ENCODE measurements around the gene MTMR1. TPM values are rescaled to one million over a fixed set of nuclear protein-coding genes. Genes with fewer than 3 reads are reported as not detected.

The MTMR1 gene
- 10 to 100 TPM; 39.8 to 41.4 TPM for total RNA-seq

DNA sequence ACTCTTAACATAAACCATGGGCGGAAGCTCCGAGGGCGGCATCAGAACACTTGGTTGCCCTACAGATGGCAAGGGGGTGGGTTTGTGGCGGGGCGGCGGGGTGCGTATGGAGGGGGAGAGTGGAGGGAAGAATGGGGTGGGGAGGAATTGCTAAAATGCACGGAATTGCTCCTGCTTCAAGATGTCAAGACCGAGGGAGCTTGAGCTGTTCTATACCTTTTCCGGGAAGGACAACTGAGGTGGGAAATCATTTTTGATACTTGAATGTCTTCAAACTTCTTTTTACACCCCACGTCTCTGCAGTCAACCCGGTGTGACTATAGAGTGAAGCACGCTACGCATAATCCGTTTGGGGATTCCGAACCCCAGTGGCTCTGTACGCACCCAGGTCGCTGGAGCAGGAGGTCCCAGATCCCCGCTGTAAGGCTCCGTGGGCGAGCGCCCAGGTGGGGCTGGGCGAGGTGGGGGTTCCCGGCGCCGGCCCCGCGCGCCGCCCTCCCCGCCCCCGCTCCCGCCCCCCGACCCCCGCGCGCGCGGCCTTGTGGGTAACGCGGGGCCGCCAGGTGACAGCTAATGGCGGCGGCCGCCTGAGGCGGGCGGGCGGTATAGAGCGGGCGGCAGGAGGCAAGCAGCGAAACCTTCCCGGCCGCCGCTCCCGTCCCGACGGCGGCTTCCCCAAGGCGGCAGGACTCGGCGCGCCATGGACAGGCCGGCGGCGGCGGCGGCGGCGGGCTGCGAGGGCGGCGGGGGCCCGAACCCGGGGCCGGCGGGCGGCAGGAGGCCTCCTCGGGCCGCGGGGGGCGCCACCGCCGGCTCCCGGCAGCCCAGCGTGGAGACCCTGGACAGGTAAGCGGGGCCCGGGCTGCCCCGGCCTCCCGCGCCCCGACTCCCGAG, at the start of gene MTMR1:
Gene MTMR1, plus strand, starts transcription at position 566 of the 894 bp plus-strand sequence. Its CDS starts 135 bp downstream, at position 701.
- Mint-ChIP-seq H3K27me3 (no peaks in the 10 kb centered on the region), H3K4me1 (peaks cover 61% of the 10 kb centered on the region), H3K4me3 (peak within 1 kb of the TSS; percentile 89), H3K36me3 (peaks cover 23% of the 10 kb centered on the region), H3K9me3 (no peaks in the 10 kb centered on the region), H3K27ac (peak within 1 kb of the TSS; percentile 96)
- DNase-seq, result peak; percentile 64

DNA sequence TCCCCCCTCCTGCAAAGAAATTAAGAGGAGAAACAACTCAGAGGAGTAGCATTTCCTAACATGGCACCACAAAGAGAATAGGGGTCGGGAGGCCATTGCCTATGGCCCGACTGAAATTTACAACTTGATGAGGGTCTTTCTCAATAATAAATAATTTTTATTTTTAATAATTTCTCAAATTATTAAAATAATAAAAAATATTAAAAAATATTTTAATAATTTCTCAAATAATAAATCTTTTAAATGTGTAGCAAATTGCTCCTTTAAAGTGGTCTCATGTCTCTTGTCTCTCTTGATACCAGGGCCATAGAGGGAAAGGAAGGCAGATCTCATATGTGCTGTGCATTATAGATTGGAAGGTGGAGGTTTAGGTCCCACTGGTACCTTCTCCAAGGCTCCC, 49.2 kb upstream of the MTMR1 start:
- no peaks in the 10 kb centered on the region for H3K36me3 Mint-ChIP-seq
- H3K4me3 Mint-ChIP-seq, result no peak overlapping the region
- H3K9me3 Mint-ChIP-seq, result no peaks in the 10 kb centered on the region
- DNase-seq, result no peak
- H3K4me1 Mint-ChIP-seq, result no peaks in the 10 kb centered on the region
- H3K27ac Mint-ChIP-seq, result no peak overlapping the region
- H3K27me3 Mint-ChIP-seq, result no peaks in the 10 kb centered on the region

DNA sequence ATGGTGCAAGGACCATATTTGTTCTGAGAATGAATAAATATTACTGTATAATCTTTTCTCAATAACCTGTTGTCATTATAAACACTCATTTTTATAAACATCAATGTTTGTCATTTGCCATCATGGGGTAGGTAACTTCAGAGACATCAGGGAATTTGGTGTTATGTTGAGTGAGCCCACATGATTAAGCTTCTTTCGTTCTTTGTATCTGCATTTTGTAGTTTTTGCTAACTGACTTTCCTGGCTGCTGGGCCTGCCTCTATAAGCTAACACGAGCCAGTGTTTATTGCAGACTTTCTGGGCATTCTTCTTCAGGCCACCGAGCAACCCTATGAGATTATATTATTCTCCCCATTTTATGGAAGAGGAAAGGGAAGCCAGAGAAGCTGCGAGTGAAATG, 48.8 kb upstream of the MTMR1 start:
- Mint-ChIP-seq H3K27me3 (no peaks in the 10 kb centered on the region), H3K4me1 (peaks cover 4% of the 10 kb centered on the region), H3K4me3 (no peak overlapping the region), H3K36me3 (peaks cover 4% of the 10 kb centered on the region), H3K9me3 (no peaks in the 10 kb centered on the region), H3K27ac (no peak overlapping the region)
- no peak for DNase-seq

DNA sequence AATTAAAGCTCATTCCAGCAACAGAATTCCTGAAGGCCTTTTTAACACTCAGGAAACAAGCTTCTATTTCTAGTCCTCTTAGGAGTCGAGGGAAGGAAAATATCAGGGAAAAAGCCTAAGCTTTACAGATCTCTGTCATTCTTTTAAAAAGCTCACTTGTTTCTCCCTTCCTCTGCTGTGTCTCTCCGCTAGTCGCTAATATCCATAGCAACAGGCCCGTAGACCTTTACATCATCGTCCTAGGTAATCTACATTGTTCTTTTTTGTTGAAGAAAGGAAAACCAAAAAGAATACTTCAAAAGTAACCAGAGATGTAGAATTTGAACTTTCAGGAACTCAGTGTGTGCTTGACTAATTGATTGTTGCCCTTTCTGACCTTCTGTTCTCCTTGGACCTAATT, 45.9 kb upstream of the MTMR1 start:
- Mint-ChIP-seq H3K36me3 (peaks cover 12% of the 10 kb centered on the region), H3K27ac (no peak overlapping the region), H3K4me3 (no peak overlapping the region), H3K27me3 (no peaks in the 10 kb centered on the region), H3K4me1 (peaks cover 15% of the 10 kb centered on the region), H3K9me3 (no peaks in the 10 kb centered on the region)
- no peak for DNase-seq

DNA sequence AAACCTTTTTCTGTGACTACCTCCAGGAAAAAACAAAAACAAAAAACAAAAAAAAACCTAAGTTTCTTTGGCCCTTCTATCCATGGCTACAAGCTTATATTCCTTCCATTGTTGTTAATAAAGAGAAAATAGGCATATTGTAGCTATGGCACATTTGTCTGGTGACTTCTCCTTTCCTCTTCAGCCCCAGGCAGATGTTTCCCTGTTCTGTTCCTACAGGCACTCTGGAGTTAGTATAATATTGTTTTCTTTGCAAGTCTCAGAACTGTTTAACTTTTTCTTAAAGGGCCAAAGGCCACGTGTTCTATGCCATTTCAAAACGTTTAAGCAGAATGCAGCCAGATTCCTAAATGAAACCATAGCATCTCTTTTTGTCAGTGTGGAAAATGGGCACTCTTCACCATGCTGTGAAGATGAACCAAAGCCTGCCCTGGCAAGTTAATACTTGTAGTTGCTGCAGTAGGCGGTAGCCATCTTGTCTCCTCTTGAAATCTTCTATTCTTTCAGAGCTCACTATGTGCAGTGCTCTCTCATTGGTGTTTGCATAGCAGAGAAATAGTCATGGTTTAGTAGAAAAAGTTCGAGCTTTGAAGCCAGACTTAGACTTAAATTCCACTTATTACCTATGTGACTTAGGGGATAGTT, 44.8 kb upstream of the MTMR1 start:
- no peak for DNase-seq
- Mint-ChIP-seq H3K4me3 (no peak overlapping the region), H3K9me3 (no peaks in the 10 kb centered on the region), H3K27me3 (no peaks in the 10 kb centered on the region), H3K4me1 (peaks cover 15% of the 10 kb centered on the region), H3K27ac (no peak overlapping the region), H3K36me3 (peaks cover 14% of the 10 kb centered on the region)

DNA sequence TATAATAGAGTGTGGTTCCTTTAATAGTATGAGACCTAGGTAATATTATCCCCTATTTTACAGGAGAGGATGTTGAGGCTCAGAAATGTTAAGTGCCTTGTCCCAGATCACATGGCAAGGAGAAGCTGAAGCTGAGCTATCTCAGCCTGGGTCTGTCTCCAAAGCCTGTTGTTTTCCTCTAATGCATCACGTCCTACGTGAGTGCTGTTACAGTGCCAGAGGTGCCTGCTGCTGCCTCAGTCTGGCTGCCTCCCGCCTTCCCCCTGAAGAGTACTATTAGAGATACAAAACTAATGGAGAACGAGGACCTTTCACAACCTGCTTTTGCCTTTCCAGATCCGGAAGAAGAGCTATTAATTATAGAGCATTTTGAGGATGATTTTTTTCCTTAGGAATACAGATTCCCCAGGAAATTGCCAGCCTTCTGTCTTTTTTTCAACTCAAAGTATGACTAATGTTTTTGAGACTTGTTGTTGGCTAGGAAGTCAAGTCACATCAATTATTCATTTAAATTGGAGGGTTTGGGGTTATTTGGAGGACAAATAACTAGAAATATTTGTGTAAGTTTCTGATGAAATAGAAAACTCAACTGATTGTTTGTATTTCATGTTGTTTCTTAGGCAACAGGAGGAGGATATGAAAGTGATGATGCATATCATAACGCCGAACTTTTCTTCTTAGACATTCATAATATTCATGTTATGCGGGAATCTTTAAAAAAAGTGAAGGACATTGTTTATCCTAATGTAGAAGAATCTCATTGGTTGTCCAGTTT, 43.9 kb upstream of the MTMR1 start:
- no peak for DNase-seq
- Mint-ChIP-seq H3K27ac (peak overlapping the region; percentile 3), H3K4me3 (no peak overlapping the region), H3K27me3 (no peaks in the 10 kb centered on the region), H3K9me3 (no peaks in the 10 kb centered on the region), H3K36me3 (peaks cover 14% of the 10 kb centered on the region), H3K4me1 (peaks cover 15% of the 10 kb centered on the region)

DNA sequence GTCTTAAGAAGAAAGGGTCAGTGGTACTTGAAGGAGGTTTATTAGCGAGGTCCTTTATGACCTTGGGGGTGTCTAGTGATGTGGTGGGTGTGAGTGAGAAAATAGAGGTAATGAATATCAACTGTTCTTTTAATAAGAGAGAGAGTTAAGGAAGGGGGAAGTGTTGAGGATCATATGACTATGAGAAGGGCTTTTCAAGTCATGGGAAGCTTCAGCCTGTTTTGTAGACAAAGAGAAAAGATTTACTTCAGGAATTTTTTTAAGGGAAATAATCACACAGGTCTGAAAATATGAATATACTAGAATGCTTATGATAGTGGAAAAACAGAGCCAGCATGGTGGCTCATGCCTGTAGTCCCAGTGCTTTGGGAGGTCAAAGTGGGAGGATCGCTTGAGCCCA, 41.3 kb upstream of the MTMR1 start:
- Mint-ChIP-seq H3K9me3 (no peaks in the 10 kb centered on the region), H3K27ac (peak overlapping the region; percentile 39), H3K27me3 (no peaks in the 10 kb centered on the region), H3K4me3 (no peak overlapping the region), H3K36me3 (peaks cover 18% of the 10 kb centered on the region), H3K4me1 (peaks cover 15% of the 10 kb centered on the region)
- no peak for DNase-seq

DNA sequence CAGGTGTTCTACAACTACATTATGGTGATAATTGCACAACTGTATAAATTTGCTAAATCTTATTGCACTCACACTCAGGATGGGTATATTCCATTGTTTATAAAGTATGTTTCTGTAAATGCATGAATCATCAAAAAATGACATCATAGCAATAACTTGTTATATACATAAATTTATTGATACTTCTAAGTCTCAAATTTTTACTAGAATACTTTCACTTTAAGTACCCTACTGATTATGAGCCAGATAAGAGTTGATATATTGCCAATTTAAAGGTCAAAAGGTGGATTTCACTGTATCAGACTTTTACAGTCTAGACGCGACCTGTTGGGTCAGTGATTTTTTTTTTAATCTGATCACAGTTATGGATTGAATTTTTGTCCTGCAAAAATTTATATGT, 37.4 kb upstream of the MTMR1 start:
- no peaks in the 10 kb centered on the region for H3K27me3 Mint-ChIP-seq
- H3K9me3 Mint-ChIP-seq, result no peaks in the 10 kb centered on the region
- peaks cover 11% of the 10 kb centered on the region for H3K36me3 Mint-ChIP-seq
- no peak overlapping the region for H3K4me3 Mint-ChIP-seq
- no peak for DNase-seq
- no peak overlapping the region for H3K27ac Mint-ChIP-seq
- peaks cover 4% of the 10 kb centered on the region for H3K4me1 Mint-ChIP-seq

DNA sequence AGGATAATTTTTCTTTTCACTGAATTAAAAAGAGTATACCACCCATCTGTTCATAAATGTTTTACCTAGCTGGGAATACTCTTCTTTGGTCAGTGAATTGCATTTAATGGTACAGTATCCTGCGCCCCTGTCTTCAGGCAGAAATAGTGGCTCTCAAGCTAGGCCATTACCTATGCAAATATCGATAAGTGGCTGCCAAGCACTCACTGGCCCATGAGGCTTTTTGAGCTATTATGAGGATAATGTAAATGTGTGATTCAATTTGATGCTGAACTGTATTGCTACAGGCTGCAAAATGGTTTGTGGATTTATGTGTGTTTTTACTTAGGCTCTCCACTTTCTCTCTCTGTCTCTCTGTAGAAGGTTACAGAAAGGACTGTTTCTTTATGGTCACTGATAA, 30.1 kb upstream of the MTMR1 start:
- Mint-ChIP-seq H3K27me3 (no peaks in the 10 kb centered on the region), H3K4me3 (no peak overlapping the region), H3K4me1 (no peaks in the 10 kb centered on the region), H3K36me3 (peaks cover 23% of the 10 kb centered on the region), H3K27ac (no peak overlapping the region), H3K9me3 (no peaks in the 10 kb centered on the region)
- no peak for DNase-seq

DNA sequence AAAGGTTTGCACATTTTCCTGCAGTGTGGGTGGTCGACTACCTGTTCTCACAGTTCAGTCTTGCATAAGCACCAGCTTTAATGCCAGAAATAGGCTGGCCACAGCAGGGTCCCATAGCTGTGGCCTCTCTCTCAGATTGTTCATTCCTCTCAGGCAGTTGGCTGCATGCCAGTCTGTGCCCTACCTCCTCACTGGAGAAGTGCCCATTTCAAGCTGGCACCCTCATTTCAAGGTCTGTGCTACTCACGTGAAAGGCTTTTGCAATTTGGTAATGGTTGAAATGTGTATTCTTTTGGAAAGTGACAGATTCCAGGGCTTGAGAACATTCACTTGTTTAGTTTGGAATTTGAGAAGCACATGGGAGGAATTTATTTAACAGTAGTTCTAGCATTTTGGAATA, 28.9 kb upstream of the MTMR1 start:
- DNase-seq, result no peak
- Mint-ChIP-seq H3K27ac (no peak overlapping the region), H3K36me3 (peaks cover 22% of the 10 kb centered on the region), H3K4me3 (no peak overlapping the region), H3K27me3 (no peaks in the 10 kb centered on the region), H3K9me3 (no peaks in the 10 kb centered on the region), H3K4me1 (no peaks in the 10 kb centered on the region)

DNA sequence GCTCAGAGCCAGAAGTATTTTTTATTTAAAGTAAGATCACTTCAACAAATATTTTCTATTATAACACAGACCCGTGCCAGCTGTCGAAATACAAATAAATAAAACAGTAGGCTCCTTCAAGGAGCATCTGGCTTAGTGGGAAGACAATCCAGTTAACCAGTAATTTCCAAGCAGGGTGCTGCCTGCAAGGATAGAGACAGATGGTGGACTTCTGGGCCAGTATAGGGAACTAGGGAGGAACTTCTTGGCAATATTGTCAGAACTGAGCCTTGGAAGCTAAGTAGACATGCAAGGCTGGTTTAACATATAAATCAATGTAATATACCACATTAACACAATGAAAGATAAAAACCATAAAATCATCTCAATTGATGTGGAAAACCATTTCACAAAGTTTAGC, 17.0 kb upstream of the MTMR1 start:
- no peaks in the 10 kb centered on the region for H3K27me3 Mint-ChIP-seq

DNA sequence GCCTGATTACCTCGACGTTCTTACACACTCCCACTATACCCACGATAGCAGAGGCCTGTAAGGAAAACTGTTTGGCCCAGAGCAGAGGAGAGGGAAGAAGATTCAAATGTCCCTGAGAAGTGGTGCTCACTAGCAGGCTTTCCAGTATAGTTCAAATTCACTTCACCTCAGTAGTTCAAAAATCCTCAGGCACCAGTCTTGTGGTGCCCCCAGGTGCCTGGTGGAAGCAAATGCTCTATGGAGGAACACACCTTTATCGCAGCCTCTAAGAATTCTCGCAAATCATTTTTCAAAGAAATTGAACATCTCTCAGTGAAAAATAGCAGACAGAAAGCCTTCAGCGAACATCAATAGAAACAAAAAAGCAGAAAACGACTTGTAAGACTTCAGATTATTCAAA, 12.2 kb upstream of the MTMR1 start:
- DNase-seq, result no peak
- Mint-ChIP-seq H3K4me1 (peaks cover 2% of the 10 kb centered on the region), H3K4me3 (no peak overlapping the region), H3K27ac (no peak overlapping the region), H3K27me3 (no peaks in the 10 kb centered on the region), H3K36me3 (no peaks in the 10 kb centered on the region), H3K9me3 (no peaks in the 10 kb centered on the region)

More for the DNA sequence above, 17.0 kb upstream of the MTMR1 start:
- Mint-ChIP-seq H3K9me3 (no peaks in the 10 kb centered on the region), H3K36me3 (no peaks in the 10 kb centered on the region), H3K4me3 (no peak overlapping the region), H3K4me1 (no peaks in the 10 kb centered on the region), H3K27ac (no peak overlapping the region)
- DNase-seq, result no peak

DNA sequence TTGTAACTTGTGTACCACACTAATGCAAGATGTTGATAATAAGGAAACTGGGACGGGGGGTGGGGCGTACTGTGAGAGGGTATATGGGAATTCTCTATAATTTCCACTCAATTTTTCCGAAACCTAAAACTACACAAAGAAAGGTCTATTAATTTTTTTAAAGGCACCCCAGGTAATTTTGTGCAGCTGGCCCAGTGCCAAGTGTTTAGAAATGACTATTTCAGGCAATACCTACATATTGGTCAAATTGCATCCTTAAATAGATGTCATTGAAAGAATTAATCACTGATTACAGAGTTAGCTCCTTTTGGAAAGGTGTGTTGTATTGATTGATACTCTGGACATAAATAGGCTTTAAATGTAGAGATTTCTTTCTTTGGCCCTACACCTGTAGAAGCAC, 10.1 kb upstream of the MTMR1 start:
- Mint-ChIP-seq H3K27me3 (no peaks in the 10 kb centered on the region), H3K4me3 (no peak overlapping the region), H3K36me3 (no peaks in the 10 kb centered on the region), H3K9me3 (no peaks in the 10 kb centered on the region), H3K4me1 (peaks cover 4% of the 10 kb centered on the region), H3K27ac (no peak overlapping the region)
- no peak for DNase-seq

DNA sequence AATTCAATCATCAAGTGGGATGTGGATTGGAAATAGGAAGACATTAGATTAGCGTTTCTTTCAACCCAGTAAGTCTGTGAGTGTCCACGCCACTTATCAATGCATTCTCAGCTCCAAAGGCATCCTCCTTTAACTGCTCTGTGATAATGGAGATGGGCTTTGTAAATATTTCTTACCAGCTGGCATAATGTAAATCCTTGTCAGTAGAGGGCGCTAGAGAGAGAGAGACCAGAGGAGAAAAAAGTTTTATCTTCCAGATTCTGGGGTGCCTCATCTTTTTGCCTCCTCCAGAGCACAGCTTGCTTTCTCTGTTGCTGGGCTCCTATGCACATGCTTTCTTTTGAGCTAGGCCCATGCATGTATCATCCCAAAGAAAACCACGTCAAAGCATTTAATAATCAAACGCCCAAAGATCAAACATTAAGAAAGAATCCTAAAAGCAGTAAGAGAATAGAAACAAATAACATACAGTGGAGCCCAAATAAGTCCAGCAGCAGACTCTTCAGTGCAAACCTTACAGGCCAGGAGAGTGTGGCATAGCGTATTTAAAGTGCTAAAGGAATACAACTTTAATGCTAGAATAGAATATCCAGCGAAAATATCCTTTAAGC, 9.6 kb upstream of the MTMR1 start:
- Mint-ChIP-seq H3K4me1 (peaks cover 9% of the 10 kb centered on the region), H3K36me3 (no peaks in the 10 kb centered on the region), H3K4me3 (no peak overlapping the region), H3K27me3 (no peaks in the 10 kb centered on the region), H3K9me3 (no peaks in the 10 kb centered on the region), H3K27ac (no peak overlapping the region)
- DNase-seq, result no peak

DNA sequence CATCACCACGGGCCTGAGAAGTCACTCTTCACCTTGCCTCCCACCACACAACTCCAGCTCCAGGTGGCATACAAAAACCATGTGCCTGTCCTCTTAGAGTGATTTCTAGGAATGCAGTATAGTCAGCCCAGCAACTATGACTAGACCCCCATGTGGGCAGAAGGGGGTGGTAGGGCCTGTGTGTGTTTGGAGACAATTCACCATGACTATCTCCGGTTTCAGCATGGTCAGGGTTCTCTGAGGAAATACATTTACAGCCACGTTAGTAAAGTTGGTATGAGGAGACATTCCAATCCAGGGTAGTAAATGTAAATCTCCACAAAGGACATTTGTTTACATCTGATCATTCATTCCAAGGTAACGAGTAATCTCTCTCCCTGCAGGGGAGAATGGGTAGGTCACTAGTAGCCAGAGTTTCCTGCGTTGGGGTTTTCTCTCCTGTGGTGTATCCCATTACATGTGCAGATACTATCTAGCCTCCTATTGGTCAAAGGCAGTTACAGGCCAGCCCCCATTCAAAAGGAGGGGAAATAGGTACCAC, 4.2 kb upstream of the MTMR1 start:
- Mint-ChIP-seq H3K9me3 (no peaks in the 10 kb centered on the region), H3K4me3 (no peak overlapping the region), H3K4me1 (peaks cover 30% of the 10 kb centered on the region), H3K36me3 (peaks cover 4% of the 10 kb centered on the region), H3K27ac (no peak overlapping the region), H3K27me3 (no peaks in the 10 kb centered on the region)
- DNase-seq, result no peak

Data from activated naive CD8-positive, alpha-beta T cell treated with anti-CD3 and anti-CD28 coated beads for 36 hours (primary cell).